ENCODE data around the gene NOC2L. TPM values are rescaled to one million over a fixed set of nuclear protein-coding genes. Genes with fewer than 3 reads are reported as not detected.
"Not testable (repeated sequence)": the region's sequence is repeated elsewhere in the genome, so short reads cannot be mapped to it uniquely, and the experiment has no call there.

Gene NOC2L
- polyA plus RNA-seq, 2 of the 4 experiments (the other 2 are of a cell fraction), result 48.4 to 73.5 TPM

- CTCF ChIA-PET, result interaction anchor here (1.0 to 4.3 kb wide), 6 partner anchors 11 to 66 kb away, joined by 3 to 33 read pairs (median 6); no protein-coding TSS in a partner anchor
- Histone ChIP-seq H3K4me1 (peaks cover 14% of the 10 kb centered on the region), H3K9me3 (peaks cover under 1% of the 10 kb centered on the region; the same call in 2 of the 3 replicates), H3K27ac (no peak overlapping the region), H3K4me2 (no peak overlapping the region; the same call in 2 of the 3 replicates), H3K4me3 (no peak overlapping the region)
- no CpG with 5 or more reads among the region's 3 CpGs for WGBS (ENCODE audit: missing lambda C conversion rate)
- TF ChIP-seq BCL3 (IDR thresholded peaks at IDR 0.05), result no peak
- no peak for TF ChIP-seq SMC3 (IDR thresholded peaks at IDR 0.05)
- TF ChIP-seq SREBF2 (IDR thresholded peaks at IDR 0.05), result no peak
- TF ChIP-seq CHD2 (IDR thresholded peaks at IDR 0.05; ENCODE audit: low read length, partially characterized antibody), result no peak
- no peak for TF ChIP-seq PBX3 (IDR thresholded peaks at IDR 0.05)
- TF ChIP-seq CBX2 (IDR thresholded peaks at IDR 0.05; ENCODE audit: borderline replicate concordance, low read depth), result no peak
- TF ChIP-seq EP300 (IDR thresholded peaks at IDR 0.05), result no peak
- no peak for TF ChIP-seq HOXB13 (CRISPR knock-in tag; IDR thresholded peaks at IDR 0.05; ENCODE audit: low read depth)
- no peak for TF ChIP-seq EHF (CRISPR knock-in tag; IDR thresholded peaks at IDR 0.05)
- no peak for TF ChIP-seq ESRRA (IDR thresholded peaks at IDR 0.05; ENCODE audit: borderline replicate concordance, low read length)
- TF ChIP-seq RARB (CRISPR knock-in tag; IDR thresholded peaks at IDR 0.05), result no peak
- POLR2A ChIA-PET, result no interaction called here
- no peak for FAIRE-seq
- ATAC-seq, result no peak
- no peak for DNase-seq (ENCODE audit: low read depth in 1 of 2, low spot score in 1 of 2)
Observed at GRCh38 chr1:997713-997992, 38.6 kb upstream of the NOC2L start.

- Histone ChIP-seq H3K4me3 (no peak overlapping the region), H3K4me1 (peaks cover 14% of the 10 kb centered on the region), H3K9me3 (peaks cover 6% of the 10 kb centered on the region; the same call in 2 of the 3 replicates), H3K27ac (no peak overlapping the region), H3K4me2 (no peak overlapping the region; the same call in 2 of the 3 replicates)
- peak in 1 of 2 experiments; percentile 1; a peak in 2 of 6 replicates for ATAC-seq
- FAIRE-seq, result no peak
- ChIA-PET CTCF (interaction anchor here (1.0 to 4.3 kb wide), 6 partner anchors 10 to 67 kb away, joined by 3 to 33 read pairs (median 6); no protein-coding TSS in a partner anchor), POLR2A (no interaction called here)
- no peak for DNase-seq (ENCODE audit: low read depth in 1 of 2, low spot score in 1 of 2)
- peak; percentile 19; the same call in 1 of the 2 replicates for TF ChIP-seq TFCP2L1 (CRISPR knock-in tag; IDR thresholded peaks at IDR 0.05)
- TF ChIP-seq BCL3 (IDR thresholded peaks at IDR 0.05), result no peak
- WGBS (ENCODE audit: missing lambda C conversion rate), result 78% methylated on average over 14 of the region's 24 CpGs
Observed at GRCh38 chr1:996851-997712, 38.0 kb upstream of the NOC2L start.

GRCh38 chr1:995665-996633 is 36.9 kb upstream of the NOC2L start:
- POLR2A ChIA-PET, result no interaction called here
- Histone ChIP-seq H3K9me3 (peaks cover 14% of the 10 kb centered on the region; the same call in 2 of the 3 replicates), H3K4me2 (peak overlapping the region; percentile 37; the same call in 2 of the 3 replicates), H3K4me3 (no peak overlapping the region), H3K4me1 (peaks cover 14% of the 10 kb centered on the region), H3K27ac (0 out of 6 replicates have a peak overlapping the region, but pooled peaks of 1 of the 2 experiments have one; percentile 46)
- ATAC-seq (no peak; a peak in 1 of 6 replicates), FAIRE-seq (no peak), DNase-seq (ENCODE audit: low read depth in 1 of 2, low spot score in 1 of 2) (peak in 1 of 2 experiments; percentile 46)
- CTCF ChIA-PET, result interaction anchor here (1.7 to 4.9 kb wide), 4 partner anchors 10 to 68 kb away, joined by 4 to 48 read pairs (median 10); no protein-coding TSS in a partner anchor
- 63% methylated on average over 9 of the region's 30 CpGs for WGBS (ENCODE audit: missing lambda C conversion rate)
- no peak for TF ChIP-seq POLR2A (IDR thresholded peaks at IDR 0.05; ENCODE audit: low read length)
- peak; percentile 3; the same call in 1 of the 2 replicates for TF ChIP-seq FOSB (CRISPR knock-in tag; IDR thresholded peaks at IDR 0.05)

GRCh38 chr1:994546-994945 is 35.5 kb upstream of the NOC2L start:
- peak in 1 of 2 experiments; percentile 1; a peak in 2 of 6 replicates for ATAC-seq
- H3K4me3 ChIP-seq; FAIRE-seq; H3K4me2 ChIP-seq; POLR2A ChIA-PET; H3K27ac ChIP-seq; DNase-seq (ENCODE audit: low read depth in 1 of 2, low spot score in 1 of 2): not testable (repeated sequence)
- 83% methylated on average over 3 of the region's 6 CpGs for WGBS (ENCODE audit: missing lambda C conversion rate)
- H3K4me1 ChIP-seq, result peaks cover 14% of the 10 kb centered on the region
- peaks cover 14% of the 10 kb centered on the region; the same call in 2 of the 3 replicates for H3K9me3 ChIP-seq
- CTCF ChIA-PET, result interaction anchor here (4.9 kb wide), 1 partner anchor 11 kb away, joined by 48 read pairs; no protein-coding TSS in a partner anchor

Data from A549 (cell line).